ENCODE results near the gene PEX5. TPM values are rescaled to one million over a fixed set of nuclear protein-coding genes. Genes with fewer than 3 reads are reported as not detected.

The PEX5 gene
- total and polyA plus RNA-seq, 2 of the 8 experiments (the other 6 are each of a cell fraction or from before 2014, with no cell fraction given), result 16.8 to 50.5 TPM

DNA sequence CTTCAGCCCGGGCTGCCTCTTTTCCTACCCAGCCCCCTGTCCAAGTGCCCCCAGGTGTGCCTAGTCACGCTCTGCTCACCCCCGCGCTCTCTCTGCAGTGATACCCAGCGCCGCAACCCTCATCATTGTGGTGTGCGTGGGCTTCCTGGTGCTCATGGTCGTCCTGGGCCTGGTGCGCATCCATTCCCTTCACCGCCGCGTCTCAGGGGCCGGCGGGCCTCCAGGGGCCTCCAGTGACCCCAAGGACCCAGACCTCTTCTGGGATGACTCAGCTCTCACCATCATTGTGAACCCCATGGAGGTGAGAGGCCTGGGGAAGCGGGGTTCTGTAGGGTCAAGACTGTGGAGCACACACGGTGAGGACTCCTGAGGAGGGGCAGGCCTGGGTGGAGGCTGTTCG is 32.1 kb upstream of the PEX5 start (continued):
- TF ChIP-seq, protein P1, sequence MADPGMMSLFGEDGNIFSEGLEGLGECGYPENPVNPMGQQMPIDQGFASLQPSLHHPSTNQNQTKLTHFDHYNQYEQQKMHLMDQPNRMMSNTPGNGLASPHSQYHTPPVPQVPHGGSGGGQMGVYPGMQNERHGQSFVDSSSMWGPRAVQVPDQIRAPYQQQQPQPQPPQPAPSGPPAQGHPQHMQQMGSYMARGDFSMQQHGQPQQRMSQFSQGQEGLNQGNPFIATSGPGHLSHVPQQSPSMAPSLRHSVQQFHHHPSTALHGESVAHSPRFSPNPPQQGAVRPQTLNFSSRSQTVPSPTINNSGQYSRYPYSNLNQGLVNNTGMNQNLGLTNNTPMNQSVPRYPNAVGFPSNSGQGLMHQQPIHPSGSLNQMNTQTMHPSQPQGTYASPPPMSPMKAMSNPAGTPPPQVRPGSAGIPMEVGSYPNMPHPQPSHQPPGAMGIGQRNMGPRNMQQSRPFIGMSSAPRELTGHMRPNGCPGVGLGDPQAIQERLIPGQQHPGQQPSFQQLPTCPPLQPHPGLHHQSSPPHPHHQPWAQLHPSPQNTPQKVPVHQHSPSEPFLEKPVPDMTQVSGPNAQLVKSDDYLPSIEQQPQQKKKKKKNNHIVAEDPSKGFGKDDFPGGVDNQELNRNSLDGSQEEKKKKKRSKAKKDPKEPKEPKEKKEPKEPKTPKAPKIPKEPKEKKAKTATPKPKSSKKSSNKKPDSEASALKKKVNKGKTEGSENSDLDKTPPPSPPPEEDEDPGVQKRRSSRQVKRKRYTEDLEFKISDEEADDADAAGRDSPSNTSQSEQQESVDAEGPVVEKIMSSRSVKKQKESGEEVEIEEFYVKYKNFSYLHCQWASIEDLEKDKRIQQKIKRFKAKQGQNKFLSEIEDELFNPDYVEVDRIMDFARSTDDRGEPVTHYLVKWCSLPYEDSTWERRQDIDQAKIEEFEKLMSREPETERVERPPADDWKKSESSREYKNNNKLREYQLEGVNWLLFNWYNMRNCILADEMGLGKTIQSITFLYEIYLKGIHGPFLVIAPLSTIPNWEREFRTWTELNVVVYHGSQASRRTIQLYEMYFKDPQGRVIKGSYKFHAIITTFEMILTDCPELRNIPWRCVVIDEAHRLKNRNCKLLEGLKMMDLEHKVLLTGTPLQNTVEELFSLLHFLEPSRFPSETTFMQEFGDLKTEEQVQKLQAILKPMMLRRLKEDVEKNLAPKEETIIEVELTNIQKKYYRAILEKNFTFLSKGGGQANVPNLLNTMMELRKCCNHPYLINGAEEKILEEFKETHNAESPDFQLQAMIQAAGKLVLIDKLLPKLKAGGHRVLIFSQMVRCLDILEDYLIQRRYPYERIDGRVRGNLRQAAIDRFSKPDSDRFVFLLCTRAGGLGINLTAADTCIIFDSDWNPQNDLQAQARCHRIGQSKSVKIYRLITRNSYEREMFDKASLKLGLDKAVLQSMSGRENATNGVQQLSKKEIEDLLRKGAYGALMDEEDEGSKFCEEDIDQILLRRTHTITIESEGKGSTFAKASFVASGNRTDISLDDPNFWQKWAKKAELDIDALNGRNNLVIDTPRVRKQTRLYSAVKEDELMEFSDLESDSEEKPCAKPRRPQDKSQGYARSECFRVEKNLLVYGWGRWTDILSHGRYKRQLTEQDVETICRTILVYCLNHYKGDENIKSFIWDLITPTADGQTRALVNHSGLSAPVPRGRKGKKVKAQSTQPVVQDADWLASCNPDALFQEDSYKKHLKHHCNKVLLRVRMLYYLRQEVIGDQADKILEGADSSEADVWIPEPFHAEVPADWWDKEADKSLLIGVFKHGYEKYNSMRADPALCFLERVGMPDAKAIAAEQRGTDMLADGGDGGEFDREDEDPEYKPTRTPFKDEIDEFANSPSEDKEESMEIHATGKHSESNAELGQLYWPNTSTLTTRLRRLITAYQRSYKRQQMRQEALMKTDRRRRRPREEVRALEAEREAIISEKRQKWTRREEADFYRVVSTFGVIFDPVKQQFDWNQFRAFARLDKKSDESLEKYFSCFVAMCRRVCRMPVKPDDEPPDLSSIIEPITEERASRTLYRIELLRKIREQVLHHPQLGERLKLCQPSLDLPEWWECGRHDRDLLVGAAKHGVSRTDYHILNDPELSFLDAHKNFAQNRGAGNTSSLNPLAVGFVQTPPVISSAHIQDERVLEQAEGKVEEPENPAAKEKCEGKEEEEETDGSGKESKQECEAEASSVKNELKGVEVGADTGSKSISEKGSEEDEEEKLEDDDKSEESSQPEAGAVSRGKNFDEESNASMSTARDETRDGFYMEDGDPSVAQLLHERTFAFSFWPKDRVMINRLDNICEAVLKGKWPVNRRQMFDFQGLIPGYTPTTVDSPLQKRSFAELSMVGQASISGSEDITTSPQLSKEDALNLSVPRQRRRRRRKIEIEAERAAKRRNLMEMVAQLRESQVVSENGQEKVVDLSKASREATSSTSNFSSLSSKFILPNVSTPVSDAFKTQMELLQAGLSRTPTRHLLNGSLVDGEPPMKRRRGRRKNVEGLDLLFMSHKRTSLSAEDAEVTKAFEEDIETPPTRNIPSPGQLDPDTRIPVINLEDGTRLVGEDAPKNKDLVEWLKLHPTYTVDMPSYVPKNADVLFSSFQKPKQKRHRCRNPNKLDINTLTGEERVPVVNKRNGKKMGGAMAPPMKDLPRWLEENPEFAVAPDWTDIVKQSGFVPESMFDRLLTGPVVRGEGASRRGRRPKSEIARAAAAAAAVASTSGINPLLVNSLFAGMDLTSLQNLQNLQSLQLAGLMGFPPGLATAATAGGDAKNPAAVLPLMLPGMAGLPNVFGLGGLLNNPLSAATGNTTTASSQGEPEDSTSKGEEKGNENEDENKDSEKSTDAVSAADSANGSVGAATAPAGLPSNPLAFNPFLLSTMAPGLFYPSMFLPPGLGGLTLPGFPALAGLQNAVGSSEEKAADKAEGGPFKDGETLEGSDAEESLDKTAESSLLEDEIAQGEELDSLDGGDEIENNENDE (IDR thresholded peaks at IDR 0.05; ENCODE audit: insufficient replicate concordance, low read length), result no peak
- TF ChIP-seq SRF (IDR thresholded peaks at IDR 0.05; ENCODE audit: low read depth, low read length) (no peak), POLR2AphosphoS5 (IDR thresholded peaks at IDR 0.05; ENCODE audit: low read depth, low read length) (no peak), EZH2 (IDR thresholded peaks at IDR 0.05; ENCODE audit: low read depth, low read length, severe bottlenecking) (no peak), HDAC2 (IDR thresholded peaks at IDR 0.05; ENCODE audit: borderline replicate concordance in 1 of 2, low read depth in 2 of 2, low read length in 2 of 2) (no peak), EGR1 (IDR thresholded peaks at IDR 0.05; ENCODE audit: borderline replicate concordance, low read depth, low read length) (no peak), SIRT6 (IDR thresholded peaks at IDR 0.05; ENCODE audit: low read length) (no peak), CEBPB (IDR thresholded peaks at IDR 0.05; ENCODE audit: low read depth, low read length) (no peak), TAF7 (optimal IDR thresholded peaks at IDR 0.05; ENCODE audit: borderline replicate concordance, low read depth, low read length) (no peak), RXRA (IDR thresholded peaks at IDR 0.05; ENCODE audit: insufficient read depth, low read depth, low read length) (no peak)
- TF ChIP-seq, protein P2, sequence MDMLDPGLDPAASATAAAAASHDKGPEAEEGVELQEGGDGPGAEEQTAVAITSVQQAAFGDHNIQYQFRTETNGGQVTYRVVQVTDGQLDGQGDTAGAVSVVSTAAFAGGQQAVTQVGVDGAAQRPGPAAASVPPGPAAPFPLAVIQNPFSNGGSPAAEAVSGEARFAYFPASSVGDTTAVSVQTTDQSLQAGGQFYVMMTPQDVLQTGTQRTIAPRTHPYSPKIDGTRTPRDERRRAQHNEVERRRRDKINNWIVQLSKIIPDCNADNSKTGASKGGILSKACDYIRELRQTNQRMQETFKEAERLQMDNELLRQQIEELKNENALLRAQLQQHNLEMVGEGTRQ (IDR thresholded peaks at IDR 0.05; ENCODE audit: low read length), result no peak
